ENCODE data around the gene GABARAP. TPM values are rescaled to one million over a fixed set of nuclear protein-coding genes. Genes with fewer than 3 reads are reported as not detected.
A peak's percentile ranks its signal among the peaks of the same experiment; 100 is the strongest.

GABARAP gene
- total RNA-seq, 1 donor from 2014 or later = 908 TPM

GRCh38 chr17:7238420-7239090 is 3.7 kb downstream of the GABARAP start:
- Mint-ChIP-seq H3K4me1 (ENCODE audit: low read depth, unreplicated experiment) (peaks cover 27% of the 10 kb centered on the region), H3K4me3 (ENCODE audit: unreplicated experiment) (peak overlapping the region; percentile 93), H3K27me3 (ENCODE audit: unreplicated experiment) (peaks cover 46% of the 10 kb centered on the region)

GRCh38 chr17:7237761-7238419 is 4.4 kb downstream of the GABARAP start:
- peaks cover 42% of the 10 kb centered on the region for H3K27me3 Mint-ChIP-seq (ENCODE audit: unreplicated experiment)
- peaks cover 42% of the 10 kb centered on the region for H3K9me3 Mint-ChIP-seq (ENCODE audit: unreplicated experiment)
- peaks cover 15% of the 10 kb centered on the region for H3K36me3 Mint-ChIP-seq (ENCODE audit: unreplicated experiment)
- peaks cover 25% of the 10 kb centered on the region for H3K4me1 Mint-ChIP-seq (ENCODE audit: low read depth, unreplicated experiment)
- peak overlapping the region; percentile 79 for H3K27ac Mint-ChIP-seq (ENCODE audit: unreplicated experiment)
- peak overlapping the region; percentile 87 for H3K4me3 Mint-ChIP-seq (ENCODE audit: unreplicated experiment)
- no peak for TF ChIP-seq CTCF (IDR thresholded peaks at IDR 0.05; ENCODE audit: partially characterized antibody, unreplicated experiment)
- DNase-seq = peak; percentile 76

More at GRCh38 chr17:7238420-7239090, 3.7 kb downstream of the GABARAP start:
- no peak for DNase-seq
- peaks cover 15% of the 10 kb centered on the region for H3K36me3 Mint-ChIP-seq (ENCODE audit: unreplicated experiment)
- no peak for TF ChIP-seq CTCF (IDR thresholded peaks at IDR 0.05; ENCODE audit: partially characterized antibody, unreplicated experiment)
- H3K27ac Mint-ChIP-seq (ENCODE audit: unreplicated experiment) = peak overlapping the region; percentile 89
- peaks cover 43% of the 10 kb centered on the region for H3K9me3 Mint-ChIP-seq (ENCODE audit: unreplicated experiment)

- DNase-seq = no peak
- H3K4me3 Mint-ChIP-seq (ENCODE audit: unreplicated experiment) = peak overlapping the region; percentile 87
- no peak for TF ChIP-seq CTCF (IDR thresholded peaks at IDR 0.05; ENCODE audit: partially characterized antibody, unreplicated experiment)
- H3K4me1 Mint-ChIP-seq (ENCODE audit: low read depth, unreplicated experiment) = peaks cover 28% of the 10 kb centered on the region
- H3K27me3 Mint-ChIP-seq (ENCODE audit: unreplicated experiment) = peaks cover 39% of the 10 kb centered on the region
- peaks cover 38% of the 10 kb centered on the region for H3K9me3 Mint-ChIP-seq (ENCODE audit: unreplicated experiment)
- peak overlapping the region; percentile 79 for H3K27ac Mint-ChIP-seq (ENCODE audit: unreplicated experiment)
- H3K36me3 Mint-ChIP-seq (ENCODE audit: unreplicated experiment) = peaks cover 15% of the 10 kb centered on the region
These were observed 4.9 kb downstream of the GABARAP start for GRCh38 chr17:7237266-7237760.

- Mint-ChIP-seq H3K27me3 (ENCODE audit: unreplicated experiment) (peaks cover 34% of the 10 kb centered on the region), H3K4me3 (ENCODE audit: unreplicated experiment) (peak overlapping the region; percentile 87), H3K9me3 (ENCODE audit: unreplicated experiment) (peaks cover 35% of the 10 kb centered on the region), H3K36me3 (ENCODE audit: unreplicated experiment) (peaks cover 15% of the 10 kb centered on the region), H3K4me1 (ENCODE audit: low read depth, unreplicated experiment) (peaks cover 33% of the 10 kb centered on the region), H3K27ac (ENCODE audit: unreplicated experiment) (peak overlapping the region; percentile 79)
- TF ChIP-seq CTCF (IDR thresholded peaks at IDR 0.05; ENCODE audit: partially characterized antibody, unreplicated experiment) = no peak
- no peak for DNase-seq
These were observed 5.4 kb downstream of the GABARAP start for GRCh38 chr17:7236808-7237207.

All from glutamatergic neuron (in vitro differentiated cells).